IMR-90 (cell line): ENCODE results near the gene NEAT1. TPM values are rescaled to one million over a fixed set of nuclear protein-coding genes. Genes with fewer than 3 reads are reported as not detected.

Source experiments
- ATAC-seq: fragments of 200-7000 bp; cut with Tn5 transposase; 2 replicates; pipeline ENCODE4 v1.9.1; 2020; ENCODE audit warnings: low read depth, mild to moderate bottlenecking, moderate library complexity
- BruUV-seq: library from RNA; stranded (reverse); fragments of 400-500 nt; replicated peaks from 2 replicates; lab custom pipeline; 2021; lab: Mats Ljungman, UMichigan
- CTCF ChIA-PET: fragments of 300-600 bp; formaldehyde crosslinking; extraction: SDS; loops from one replicate; lab custom pipeline; 2021; ENCODE audit warnings: antibody characterized with exemption; lab: Yijun Ruan, JAX
- POLR2A ChIA-PET: fragments of 300-600 bp; sonication (Branson Sonifier 250); formaldehyde crosslinking; loops from one replicate; lab custom pipeline; 2022; ENCODE audit warnings: antibody characterized with exemption; ENCODE audit not compliant: unreplicated experiment; lab: Charles Lee
- DNase-seq: peaks from one replicate; pipeline ENCODE4 v3.0.0; 2013
- H2AFZ ChIP-seq: replicated peaks from 2 replicates; pipeline ENCODE3; 2013; ENCODE audit warnings: low read length, mild to moderate bottlenecking; ENCODE audit not compliant: poor library complexity
- H2AK5ac ChIP-seq: 2 replicates; pipeline ENCODE4 v1.6.1; 2013; ENCODE audit warnings: low read depth, low read length, inconsistent platforms
- H2AK9ac ChIP-seq: replicated peaks from 2 replicates; pipeline ENCODE3; 2013; ENCODE audit warnings: mild to moderate bottlenecking, low read depth, low read length, moderate library complexity; ENCODE audit not compliant: poor library complexity
- H2BK120ac ChIP-seq: 2 replicates; pipeline ENCODE4 v1.6.1; 2013; ENCODE audit warnings: low read depth, low read length, inconsistent platforms
- H2BK15ac ChIP-seq: 3 replicates; pipeline ENCODE4 v1.6.1; 2013; ENCODE audit warnings: low read depth, low read length, inconsistent platforms
- H2BK20ac ChIP-seq: 2 replicates; pipeline ENCODE4 v1.6.1; 2013; ENCODE audit warnings: low read depth, mild to moderate bottlenecking, inconsistent platforms, low read length, moderate library complexity
- H2BK5ac ChIP-seq: 2 replicates; pipeline ENCODE4 v1.6.1; 2013; ENCODE audit warnings: mild to moderate bottlenecking, low read depth, low read length, inconsistent platforms; ENCODE audit not compliant: poor library complexity, severe bottlenecking
- H3K14ac ChIP-seq: replicated peaks from 2 replicates; pipeline ENCODE4 v1.6.1; 2013; ENCODE audit warnings: low read depth, low read length, inconsistent platforms
- H3K18ac ChIP-seq: 2 replicates; pipeline ENCODE4 v1.6.1; 2013; ENCODE audit warnings: low read depth, low read length, control low read depth
- H3K23ac ChIP-seq: 2 replicates; pipeline ENCODE4 v1.6.1; 2013; ENCODE audit warnings: low read depth, low read length, inconsistent platforms
- H3K27ac ChIP-seq: 2 replicates; pipeline ENCODE4 v1.5.1; 2013; ENCODE audit warnings: mild to moderate bottlenecking, control low read depth, low read length; ENCODE audit not compliant: insufficient read depth
- H3K27me3 ChIP-seq: 2 replicates; pipeline ENCODE4 v1.6.1; 2013; ENCODE audit warnings: low read length; ENCODE audit not compliant: control insufficient read depth, insufficient read depth
- H3K36me3 ChIP-seq: 2 replicates; pipeline ENCODE4 v1.6.1; 2013; ENCODE audit warnings: low read length, mixed read lengths; ENCODE audit not compliant: control insufficient read depth, insufficient read depth
- H3K4ac ChIP-seq: 2 replicates; pipeline ENCODE4 v1.6.1; 2013; ENCODE audit warnings: low read depth, low read length, inconsistent platforms
- H3K4me1 ChIP-seq: 2 replicates; pipeline ENCODE4 v1.6.1; 2013; ENCODE audit warnings: low read length, mixed read lengths; ENCODE audit not compliant: control insufficient read depth, insufficient read depth
- H3K4me2 ChIP-seq: 2 replicates; pipeline ENCODE4 v1.6.1; 2013; ENCODE audit warnings: low read depth, mild to moderate bottlenecking, control low read depth, low read length, moderate library complexity
- H3K4me3 ChIP-seq: 2 replicates; pipeline ENCODE4 v1.5.1; 2013; ENCODE audit warnings: low read depth, mild to moderate bottlenecking, control low read depth, low read length, moderate library complexity; ENCODE audit not compliant: insufficient read depth
- H3K56ac ChIP-seq: 2 replicates; pipeline ENCODE4 v1.6.1; 2013; ENCODE audit warnings: low read length, inconsistent platforms; ENCODE audit not compliant: insufficient read depth; ENCODE audit errors: extremely low read depth
- H3K79me1 ChIP-seq, 2 experiments: 2 replicates each; pipeline ENCODE4 v1.6.1; 2013; ENCODE audit warnings: low read length in 2 of 2, inconsistent platforms in 1 of 2, low read depth in 1 of 2
- H3K9ac ChIP-seq: 2 replicates; pipeline ENCODE4 v1.6.1; 2013; ENCODE audit warnings: low read depth, low read length, control low read depth
- H3K9me1 ChIP-seq: 2 replicates; pipeline ENCODE4 v1.6.1; 2013; ENCODE audit warnings: low read length, inconsistent platforms; ENCODE audit not compliant: insufficient read depth
- H3K9me3 ChIP-seq: 2 replicates; pipeline ENCODE4 v1.6.1; 2013; ENCODE audit warnings: low read length; ENCODE audit not compliant: control insufficient read depth, insufficient read depth
- H4K20me1 ChIP-seq: 2 replicates; pipeline ENCODE4 v1.6.1; 2013; ENCODE audit warnings: low read length, inconsistent platforms; ENCODE audit not compliant: insufficient read depth
- H4K5ac ChIP-seq: 2 replicates; pipeline ENCODE4 v1.6.1; 2013; ENCODE audit warnings: mild to moderate bottlenecking, low read depth, low read length, control low read depth
- H4K8ac ChIP-seq, 2 experiments: 2 replicates each; pipeline ENCODE4 v1.6.1; 2013; ENCODE audit warnings: low read depth in 2 of 2, low read length in 2 of 2, control low read depth in 1 of 2, inconsistent platforms in 1 of 2
- H4K91ac ChIP-seq: 2 replicates; pipeline ENCODE4 v1.6.1; 2013; ENCODE audit warnings: low read depth, low read length, inconsistent platforms; ENCODE audit not compliant: insufficient read depth
- FOS ChIP-seq: fragments of 150-350 bp; IDR thresholded peaks from 2 replicates; pipeline ENCODE4 v1.6.1; 2016; ENCODE audit warnings: low read depth, low read length
- POLR2A ChIP-seq: IDR thresholded peaks from 2 replicates; pipeline ENCODE4 v1.6.1; 2012; ENCODE audit warnings: mild to moderate bottlenecking, low read depth, low read length
- WGBS, 2 experiments: methylation state at CpG; one replicate each; pipeline versions ENCODE4 v1.1.5 to v1.1.7; 2013; ENCODE audit warnings: missing lambda C conversion rate in 2 of 2; ENCODE audit not compliant: insufficient read length in 1 of 2; ENCODE audit errors: extremely low coverage in 2 of 2; 5-methylcytosine and 5-hydroxymethylcytosine counted together
- dilution Hi-C: fragments of 300-500 bp; cut with HindIII; formaldehyde crosslinking; loops from one replicate; pipeline ENCODE4 v1.14.3; 2018; ENCODE audit warnings: low sequenced_read_pairs; ENCODE audit not compliant: unreplicated experiment
- in situ Hi-C: fragments of 300-500 bp; cut with MboI; formaldehyde crosslinking; loops from 3 replicates; pipeline ENCODE4 v1.14.3; 2019; ENCODE audit warnings: low sequenced_read_pairs, inconsistent platforms, mixed read lengths
- intact Hi-C: fragments of 100-400 bp; cut with micrococcal nuclease; formaldehyde crosslinking; loops from 2 replicates; pipeline ENCODE4 v1.10.0; 2022
- polyA plus RNA-seq, 3 experiments: library from polyadenylated mRNA; depleted of rRNA; stranded (reverse); fragments of >200 nt; gene quantifications; 2 replicates each; pipeline ENCODE4 v1.2.3, GENCODE V29; 2012; ENCODE audit warnings: low replicate concordance in 1 of 3
- total RNA-seq: library from RNA; depleted of rRNA; stranded (reverse); fragments of >200 nt; gene quantifications from 2 replicates; pipeline ENCODE4 v1.2.3, GENCODE V29; 2012
- TF ChIP-seq, protein P1 (sequence below): fragments of 150-350 bp; IDR thresholded peaks from 2 replicates; pipeline ENCODE4 v1.6.1; 2017; ENCODE audit warnings: mild to moderate bottlenecking, antibody characterized with exemption, low read length, low read depth

Gene NEAT1
- total and polyA plus RNA-seq, 2 of the 4 experiments (the other 2 are of a cell fraction), result 30.1 to 114 TPM

GRCh38 chr11:65434057-65434666, 11.6 kb downstream of the NEAT1 start:
- dilution Hi-C loops (no loop called here), intact Hi-C loops (loop anchor here (5.0 kb wide), 1 partner anchor 78 kb away; no protein-coding TSS in a partner anchor), in situ Hi-C loops (no loop called here)
- DNase-seq, result peak; percentile 34
- no peak overlapping the region for H2BK15ac ChIP-seq
- H3K4ac ChIP-seq, result no peak overlapping the region
- WGBS, 2 experiments, result no CpG with 5 or more reads among the region's 6 CpGs
- H3K4me2 ChIP-seq, result peak overlapping the region; percentile 52
- H3K18ac ChIP-seq, result no peak overlapping the region
- peak overlapping the region; percentile 67 for H3K9ac ChIP-seq
- peak overlapping the region; percentile 2 for H2BK5ac ChIP-seq
- no peak overlapping the region for H3K14ac ChIP-seq
- H3K79me1 ChIP-seq, result peaks cover 8 to 49% of the 10 kb centered on the region in 2 experiments; a peak in 3 of 4 replicates
- H2BK120ac ChIP-seq, result no peak overlapping the region
- peaks cover 45% of the 10 kb centered on the region for H3K36me3 ChIP-seq
- H4K8ac ChIP-seq, result no peak overlapping the region
- TF ChIP-seq, protein P1, sequence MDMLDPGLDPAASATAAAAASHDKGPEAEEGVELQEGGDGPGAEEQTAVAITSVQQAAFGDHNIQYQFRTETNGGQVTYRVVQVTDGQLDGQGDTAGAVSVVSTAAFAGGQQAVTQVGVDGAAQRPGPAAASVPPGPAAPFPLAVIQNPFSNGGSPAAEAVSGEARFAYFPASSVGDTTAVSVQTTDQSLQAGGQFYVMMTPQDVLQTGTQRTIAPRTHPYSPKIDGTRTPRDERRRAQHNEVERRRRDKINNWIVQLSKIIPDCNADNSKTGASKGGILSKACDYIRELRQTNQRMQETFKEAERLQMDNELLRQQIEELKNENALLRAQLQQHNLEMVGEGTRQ, result no peak; the same call in 1 of the 2 replicates
- TF ChIP-seq POLR2A (peak; percentile 87; the same call in 1 of the 2 replicates), FOS (no peak)
- H3K23ac ChIP-seq, result no peak overlapping the region
- H2BK20ac ChIP-seq, result no peak overlapping the region
- BruUV-seq, result no TSS peak
- no peak for ATAC-seq
- H2AK9ac ChIP-seq, result no peak overlapping the region
- ChIA-PET CTCF (no interaction called here), POLR2A (interaction anchor here (0.6 to 1.0 kb wide), 2 partner anchors 13 to 74 kb away, joined by 3 to 4 read pairs; no protein-coding TSS in a partner anchor)
- H3K4me1 ChIP-seq, result peaks cover 2% of the 10 kb centered on the region; the same call in 1 of the 2 replicates
- H4K5ac ChIP-seq, result no peak overlapping the region
- peaks cover 96% of the 10 kb centered on the region for H4K20me1 ChIP-seq
- H4K91ac ChIP-seq, result no peak overlapping the region
- H2AK5ac ChIP-seq, result no peak overlapping the region
- no peaks in the 10 kb centered on the region for H3K27me3 ChIP-seq
- peak overlapping the region; percentile 2; the same call in 1 of the 2 replicates for H3K4me3 ChIP-seq
- no peaks in the 10 kb centered on the region; the same call in 1 of the 2 replicates for H3K9me1 ChIP-seq
- H3K27ac ChIP-seq, result no peak overlapping the region
- no peak overlapping the region for H3K56ac ChIP-seq
- H2AFZ ChIP-seq, result no peak overlapping the region
- H3K9me3 ChIP-seq, result no peaks in the 10 kb centered on the region
